Stimulated activated CD4-positive, alpha-beta T cell treated with anti-CD3 and anti-CD28 coated beads, TNF-alpha, amount 100 ng/mL, for 24 hours (primary cell): ENCODE data around the gene USF2.
A peak's percentile ranks its signal among the peaks of the same experiment; 100 is the strongest.
"Not testable (repeated sequence)": the region's sequence is repeated elsewhere in the genome, so short reads cannot be mapped to it uniquely, and the experiment has no call there.

Source experiments
- DNase-seq, 3 experiments: peaks; one replicate each; pipeline ENCODE4 v3.0.0-alpha.2; 2020; ENCODE audit warnings: low read depth in 3 of 3

The USF2 gene, protein sequence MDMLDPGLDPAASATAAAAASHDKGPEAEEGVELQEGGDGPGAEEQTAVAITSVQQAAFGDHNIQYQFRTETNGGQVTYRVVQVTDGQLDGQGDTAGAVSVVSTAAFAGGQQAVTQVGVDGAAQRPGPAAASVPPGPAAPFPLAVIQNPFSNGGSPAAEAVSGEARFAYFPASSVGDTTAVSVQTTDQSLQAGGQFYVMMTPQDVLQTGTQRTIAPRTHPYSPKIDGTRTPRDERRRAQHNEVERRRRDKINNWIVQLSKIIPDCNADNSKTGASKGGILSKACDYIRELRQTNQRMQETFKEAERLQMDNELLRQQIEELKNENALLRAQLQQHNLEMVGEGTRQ

DNA sequence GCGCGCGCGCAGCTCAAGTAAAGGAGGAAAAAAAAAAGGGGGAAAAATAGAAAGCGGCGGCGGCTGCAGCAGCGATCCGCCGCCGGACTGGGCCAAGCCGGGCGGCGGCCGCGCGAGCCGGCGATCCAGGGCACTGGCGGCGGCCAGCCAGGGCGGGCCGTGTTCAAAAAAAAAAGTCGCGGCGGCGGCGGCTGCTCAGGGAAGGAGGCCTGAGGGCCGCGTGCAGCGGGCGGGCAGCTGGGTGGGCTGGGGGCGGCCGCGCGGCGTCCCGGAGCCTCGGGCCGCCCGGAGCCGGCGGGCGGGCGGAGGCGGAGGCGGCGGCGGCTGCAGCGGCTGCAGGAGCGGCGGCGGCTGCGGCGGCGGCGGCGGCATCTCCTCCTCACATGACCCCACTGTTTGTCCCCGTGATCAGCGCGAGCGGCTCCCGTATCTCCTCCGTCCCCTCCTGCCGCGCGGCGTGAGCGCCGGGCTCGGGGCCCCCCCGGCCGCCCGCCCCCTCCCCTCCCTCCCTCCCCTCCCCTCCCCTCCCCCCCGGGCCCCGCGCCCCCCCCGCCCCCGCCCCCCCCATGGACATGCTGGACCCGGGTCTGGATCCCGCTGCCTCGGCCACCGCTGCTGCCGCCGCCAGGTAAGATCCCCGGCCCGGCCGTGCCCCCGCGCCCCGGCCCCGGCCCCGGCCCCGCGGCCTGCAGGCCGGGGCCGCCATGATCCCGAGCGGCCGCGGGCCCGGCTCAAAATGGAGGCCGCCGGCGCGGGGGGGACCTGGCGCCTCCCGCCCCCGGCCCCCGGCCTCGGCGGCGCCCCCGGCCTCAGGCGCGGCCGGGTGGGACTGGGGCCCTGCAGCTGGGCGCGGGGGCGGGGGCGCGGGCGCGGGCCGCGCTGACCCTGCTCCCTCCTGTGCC lies at the start of gene USF2:
USF2 (plus strand) TSS at position 427 of the 902 bp plus-strand sequence; CDS start at position 567, 140 bp downstream.
- DNase-seq, result peak in 1 of 3 experiments; percentile 70

DNA sequence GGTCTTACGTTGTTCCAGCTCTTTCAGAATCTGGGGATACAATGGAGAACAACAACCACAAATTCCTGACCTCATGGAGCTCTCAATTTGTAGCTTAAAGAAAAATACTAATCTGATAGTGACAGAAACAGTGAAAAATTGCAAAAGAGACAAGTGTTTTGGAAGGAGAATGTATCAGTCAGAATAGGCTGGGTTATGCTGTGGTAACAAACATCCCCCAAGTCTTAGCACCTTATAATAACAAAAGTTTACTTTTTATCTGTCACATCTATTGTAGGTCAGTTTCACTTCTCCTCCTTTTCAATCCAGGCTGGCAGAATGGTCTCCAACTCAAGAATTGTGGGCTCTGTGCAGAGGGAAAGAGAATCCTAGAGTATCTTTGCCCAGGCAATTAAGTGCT lies 49.8 kb upstream of the USF2 start:
- DNase-seq, result no peak

DNA sequence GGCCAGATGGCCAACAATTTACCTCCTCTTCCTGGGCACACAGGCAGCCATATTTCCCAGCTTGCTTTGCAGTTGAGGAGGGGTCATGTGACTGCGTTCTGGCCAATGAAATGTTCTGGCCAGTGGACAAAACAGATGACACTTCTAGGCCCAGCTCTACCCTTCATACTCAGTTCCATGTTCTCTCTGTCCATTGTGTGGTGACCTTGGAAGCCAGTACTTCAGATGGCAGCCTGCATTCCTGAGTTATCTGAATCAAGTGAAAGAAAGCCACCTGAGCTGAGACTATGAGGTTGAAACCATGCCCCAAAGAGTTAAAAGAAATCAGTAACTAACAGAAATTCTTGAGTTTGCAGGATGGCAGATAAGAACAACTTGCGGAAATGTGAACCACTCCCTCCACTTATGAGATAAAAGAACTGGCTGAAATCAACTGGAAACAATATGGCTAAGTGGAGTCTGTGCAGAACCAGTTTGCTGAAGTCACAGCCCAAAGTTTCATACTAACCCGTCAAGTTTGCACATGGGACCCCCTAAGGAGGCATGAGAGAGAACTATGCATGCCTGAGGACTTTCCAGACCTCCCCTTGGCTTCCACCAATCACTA lies 48.3 kb upstream of the USF2 start:
- no peak for DNase-seq

DNA sequence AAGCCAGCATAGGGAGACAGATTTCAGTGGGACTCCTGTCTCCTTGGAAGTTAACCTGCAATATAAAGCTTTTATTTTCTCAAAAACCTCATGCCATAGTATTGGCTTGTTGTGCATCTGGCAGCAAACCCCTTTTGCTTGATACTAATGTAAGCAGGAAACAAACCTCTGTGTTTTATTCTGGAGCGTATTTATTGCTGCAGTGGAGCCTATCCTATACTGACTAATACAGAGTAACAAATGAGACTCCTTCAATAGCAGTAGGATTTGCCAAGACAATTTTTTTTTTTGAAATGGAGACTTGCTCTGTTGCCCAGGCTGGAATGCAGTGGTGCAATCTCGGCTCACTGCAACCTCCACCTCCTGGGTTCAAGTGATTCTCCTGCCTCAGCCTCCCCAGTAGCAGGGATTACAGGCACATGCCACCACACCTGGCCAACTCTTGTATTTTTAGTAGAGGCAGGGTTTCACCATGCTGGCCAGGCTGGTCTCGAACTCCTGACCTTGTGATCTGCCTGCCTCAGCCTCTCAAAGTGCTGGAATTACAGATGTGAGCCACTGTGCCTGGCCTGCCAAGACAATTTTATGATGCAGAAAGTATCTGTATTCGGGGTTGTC lies 47.7 kb upstream of the USF2 start:
- not testable (repeated sequence) for DNase-seq

DNA sequence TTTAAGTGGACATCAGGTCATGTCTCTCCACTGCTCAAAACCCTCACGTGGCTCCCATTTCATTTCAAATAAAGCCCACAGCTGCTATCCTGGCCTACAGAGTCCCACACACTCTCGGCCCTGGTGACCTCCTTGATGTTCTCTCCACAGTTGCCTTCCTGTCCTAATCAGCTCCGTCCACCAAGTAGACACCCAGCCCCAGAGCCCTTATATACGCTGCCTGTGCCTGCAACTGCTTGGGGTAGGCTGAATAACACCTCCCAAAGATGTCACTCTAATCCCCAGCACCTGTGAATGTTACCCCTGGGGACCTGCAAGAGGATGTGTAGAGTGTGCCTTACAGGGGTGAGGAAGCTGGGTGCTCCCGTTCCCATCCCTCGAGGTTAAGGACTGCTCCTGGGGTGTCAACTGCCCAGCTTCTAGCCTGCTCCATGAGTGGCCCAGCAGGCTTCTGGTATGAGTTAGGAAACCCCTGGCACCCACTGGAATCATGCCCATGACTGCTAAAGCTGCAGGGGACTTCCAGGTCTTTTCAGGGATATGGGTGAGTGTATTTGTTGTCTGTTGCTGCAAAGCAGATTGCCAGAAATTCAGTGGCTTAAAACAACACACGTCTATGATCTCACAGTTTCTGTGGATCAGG lies 46.3 kb upstream of the USF2 start:
- DNase-seq, result no peak

DNA sequence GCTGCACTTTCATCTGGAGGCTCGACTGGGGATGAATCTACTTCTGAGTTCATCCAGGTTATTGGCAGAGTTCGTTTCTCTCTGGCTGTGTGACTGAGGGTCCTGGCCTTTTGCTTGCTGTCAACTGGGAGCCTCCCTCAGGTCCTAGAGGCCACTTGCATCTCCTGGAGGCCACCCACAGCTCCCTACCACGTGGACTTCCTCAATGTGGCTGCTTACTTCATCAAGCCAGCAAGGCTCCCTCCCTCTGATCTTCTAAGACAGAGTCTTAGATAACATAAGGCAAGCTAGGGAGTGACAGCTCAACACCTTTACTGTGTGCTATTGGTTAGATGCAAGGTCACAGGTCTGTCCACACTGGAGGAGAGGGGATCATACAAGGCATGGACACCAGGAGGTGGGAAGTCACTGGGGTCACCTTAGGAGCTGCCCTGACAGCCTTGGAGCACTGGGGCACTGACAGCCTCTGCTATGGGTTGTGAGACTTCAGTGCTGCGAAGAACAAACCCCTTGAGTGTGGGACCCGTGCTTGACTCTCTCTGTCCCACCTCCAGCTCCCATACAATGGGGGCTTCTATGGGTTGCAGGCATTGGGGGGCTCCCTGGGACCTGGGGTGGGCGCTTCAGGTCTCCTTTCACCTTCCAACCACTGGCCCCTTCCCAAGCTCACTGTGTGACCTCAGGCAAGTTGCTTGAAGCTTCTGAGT lies 45.5 kb upstream of the USF2 start:
- DNase-seq, result no peak

DNA sequence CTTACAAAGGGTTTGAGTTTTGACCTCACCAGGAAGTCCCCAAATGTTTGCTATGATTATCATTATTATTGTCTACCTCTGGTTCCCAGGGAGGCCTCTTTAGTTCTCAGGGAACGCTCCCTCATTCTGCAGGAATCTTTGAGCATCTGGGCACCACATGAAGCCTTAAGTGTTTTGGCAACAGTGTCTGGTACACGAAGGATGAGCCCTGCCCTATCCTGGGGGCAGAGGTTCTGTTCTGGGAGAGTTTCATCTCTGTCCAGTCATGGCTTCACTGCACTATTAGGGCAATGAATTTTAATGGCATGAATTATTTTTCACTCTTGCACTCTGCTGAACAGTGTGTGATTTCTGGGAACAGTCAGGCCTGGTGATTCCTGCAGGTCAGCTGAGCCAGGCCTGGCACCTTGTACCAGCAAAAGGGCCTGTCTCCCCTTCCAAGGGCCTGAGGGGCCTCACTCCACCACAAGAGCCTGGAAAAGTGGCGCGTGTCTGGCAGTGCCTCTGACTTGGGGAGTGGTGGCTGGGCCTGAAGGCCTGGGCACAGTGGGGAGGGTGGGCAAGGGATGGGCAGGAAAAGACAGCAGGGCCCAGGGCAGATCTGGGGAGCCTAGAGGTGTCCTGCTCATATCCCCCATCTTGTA lies 44.8 kb upstream of the USF2 start:
- no peak for DNase-seq

DNA sequence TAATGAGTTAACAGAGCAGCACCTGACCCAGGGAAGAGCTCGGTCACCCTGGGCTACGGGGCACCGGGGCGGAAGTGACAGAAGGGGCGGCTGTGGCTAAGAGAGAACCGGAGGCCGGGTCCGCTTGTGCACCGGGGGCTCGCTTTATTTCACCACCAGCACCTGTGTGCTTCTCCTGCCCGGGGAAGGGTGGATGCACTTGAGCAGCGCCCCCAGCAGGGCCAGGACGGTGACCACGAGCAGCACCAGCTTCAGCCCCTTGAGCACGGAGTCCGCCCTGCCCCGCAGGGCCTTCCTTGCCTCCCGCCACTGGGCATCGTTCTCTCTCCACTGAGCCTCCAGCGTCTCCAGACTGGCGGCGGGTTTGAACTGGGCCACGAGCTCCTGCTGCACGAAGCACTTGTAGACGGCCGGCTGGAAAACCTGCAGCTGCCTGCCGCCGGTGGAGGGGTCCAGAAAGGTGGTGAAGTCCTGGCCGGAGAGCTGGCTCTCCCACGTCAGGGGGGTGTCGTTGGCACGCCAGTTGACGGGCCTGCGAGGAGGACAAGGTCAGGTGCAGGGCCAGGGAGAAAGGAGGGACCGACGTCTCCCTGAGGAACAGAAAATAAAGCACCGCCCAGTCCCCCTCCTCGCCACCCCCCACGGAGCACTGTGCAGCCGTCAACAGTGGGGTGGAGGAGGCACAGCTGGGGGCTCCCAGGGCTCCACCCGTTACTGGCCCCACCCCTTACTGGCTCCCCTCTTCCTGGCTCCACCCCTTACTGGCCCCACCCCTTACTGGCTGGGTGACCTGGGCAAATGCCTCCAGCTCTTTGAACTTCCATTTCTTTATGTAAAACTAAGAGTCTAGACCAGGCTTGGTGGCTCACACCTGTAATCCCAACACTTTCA lies 43.8 kb upstream of the USF2 start:
- DNase-seq, result no peak

DNA sequence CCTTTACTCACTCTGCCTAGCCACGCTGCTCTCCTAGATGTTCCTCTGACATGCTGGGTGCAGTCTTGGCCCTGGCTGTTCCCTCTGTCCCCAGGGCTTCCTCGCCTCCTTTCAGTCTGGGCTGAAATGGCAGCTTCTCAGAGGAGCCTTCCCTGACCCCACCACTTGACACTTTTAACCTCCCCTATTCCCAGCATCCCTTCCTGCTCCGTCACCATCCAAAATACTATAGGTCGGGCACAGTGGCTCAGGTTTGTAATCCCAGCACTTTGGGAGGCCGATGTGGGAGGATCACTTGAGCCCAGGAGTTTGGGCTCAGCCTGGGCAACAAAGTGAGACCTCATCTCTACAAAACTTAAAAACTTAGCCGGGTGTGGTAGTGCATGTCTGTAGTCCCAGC lies 42.8 kb upstream of the USF2 start:
- no peak for DNase-seq

DNA sequence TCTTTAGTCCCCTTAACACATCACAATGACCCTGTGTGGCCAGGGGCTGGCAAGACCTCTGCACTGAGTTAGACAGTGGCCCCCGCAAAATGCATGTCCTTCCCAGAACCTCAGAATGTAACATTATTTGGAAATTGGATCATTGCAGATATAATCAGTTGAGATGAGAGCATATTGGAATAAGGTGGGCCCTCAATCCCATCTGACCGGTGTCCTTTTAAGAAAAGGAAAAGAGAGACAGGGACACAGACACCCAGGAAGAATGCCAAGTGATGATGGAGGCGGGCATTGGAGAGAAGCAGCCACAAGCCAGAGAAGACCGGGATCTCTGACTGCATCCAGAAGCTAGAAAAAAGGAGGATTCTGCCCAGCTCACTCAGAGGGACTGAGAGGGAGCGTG lies 42.0 kb upstream of the USF2 start:
- no peak for DNase-seq

DNA sequence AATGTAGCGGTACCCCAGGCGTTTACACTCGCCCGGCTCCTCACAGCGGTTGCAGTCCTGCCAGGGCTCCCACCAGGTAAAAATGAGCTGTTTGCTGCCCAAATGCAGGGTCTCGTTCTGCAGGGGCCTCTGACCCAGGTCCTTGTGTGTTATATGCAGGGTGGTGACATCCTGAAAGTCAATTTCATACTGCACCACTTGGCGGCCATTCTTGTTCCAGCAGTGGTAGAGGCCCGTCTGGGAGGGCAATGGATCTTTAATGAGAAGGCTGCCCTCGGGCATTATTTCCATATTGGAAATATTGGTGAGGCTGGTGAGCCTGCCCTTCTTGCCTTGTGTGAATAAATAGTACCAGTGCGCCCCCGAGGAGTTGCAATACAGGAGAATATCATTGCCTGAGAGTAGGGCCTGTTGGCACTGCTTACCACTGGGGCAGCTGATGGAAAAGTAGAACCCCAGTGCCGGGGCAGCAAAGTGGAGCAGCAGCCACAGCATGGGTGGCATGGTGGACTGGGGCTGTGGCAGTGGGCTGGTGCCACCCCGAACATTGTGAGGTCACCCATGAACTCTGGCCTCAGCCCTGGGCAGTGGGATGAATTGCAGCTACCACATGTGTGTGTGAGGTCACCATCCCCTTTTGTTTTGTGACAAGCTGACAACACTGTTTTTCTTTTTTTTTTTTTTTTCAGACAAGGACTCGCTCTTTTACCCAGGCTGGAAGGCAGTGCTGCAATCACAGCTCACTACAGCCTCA lies 40.4 kb upstream of the USF2 start, which contains the start of gene FAM187B:
FAM187B (minus strand) TSS at position 563 of the 754 bp plus-strand sequence; CDS start at position 504, 59 bp downstream.
- no peak for DNase-seq

DNA sequence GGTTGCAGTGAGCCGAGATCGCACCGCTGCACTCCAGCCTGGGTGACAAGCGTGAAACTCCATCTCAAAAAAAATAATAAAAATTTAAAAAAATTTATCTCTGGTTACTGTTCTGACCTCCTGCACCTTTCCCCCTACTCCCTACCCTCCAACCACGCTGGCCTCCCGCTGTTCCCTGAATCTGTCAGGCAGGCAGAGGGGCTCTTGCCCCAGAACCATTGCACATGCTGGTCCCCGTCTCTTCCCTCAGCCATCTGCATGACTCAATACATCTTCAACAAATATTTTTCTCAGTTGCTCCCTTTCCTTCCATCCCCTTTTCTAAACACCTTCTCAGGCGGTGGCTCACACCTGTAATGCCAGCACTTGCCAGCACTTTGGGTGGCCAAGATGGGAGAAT lies 39.2 kb upstream of the USF2 start:
- DNase-seq, result no peak

DNA sequence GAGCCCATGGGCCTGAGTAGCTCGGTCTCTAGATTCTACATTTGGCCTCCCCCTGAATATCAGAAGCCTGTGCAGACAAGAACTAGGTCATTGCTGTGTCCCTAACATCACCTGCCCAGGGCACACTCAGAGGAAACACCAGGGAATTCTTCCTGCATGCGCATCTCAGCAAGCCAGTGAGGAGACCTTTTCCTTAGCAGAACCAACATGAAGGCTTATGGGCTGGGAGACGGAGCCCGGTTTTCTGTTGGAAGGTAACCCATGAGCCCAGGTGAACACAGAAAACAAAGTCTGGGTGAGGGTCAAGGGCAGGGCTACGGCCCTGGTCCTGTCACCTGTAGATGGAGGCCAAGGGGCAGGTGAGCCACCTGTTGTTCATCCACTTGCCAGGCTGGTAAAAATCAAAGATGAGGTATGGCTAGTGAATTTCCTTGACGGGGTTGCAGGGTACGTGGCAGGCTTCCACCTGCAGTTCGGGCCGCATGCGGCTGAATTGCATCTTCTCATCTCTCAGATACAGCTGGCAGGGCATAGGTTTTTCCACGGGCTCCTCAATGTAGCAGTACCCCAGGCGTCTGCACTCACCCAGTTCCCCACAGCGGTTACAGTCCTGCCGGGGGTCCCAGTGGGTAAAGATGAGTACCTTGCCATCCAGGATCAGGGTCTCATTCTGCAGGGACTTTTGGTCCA lies 36.7 kb upstream of the USF2 start:
- no peak for DNase-seq

DNA sequence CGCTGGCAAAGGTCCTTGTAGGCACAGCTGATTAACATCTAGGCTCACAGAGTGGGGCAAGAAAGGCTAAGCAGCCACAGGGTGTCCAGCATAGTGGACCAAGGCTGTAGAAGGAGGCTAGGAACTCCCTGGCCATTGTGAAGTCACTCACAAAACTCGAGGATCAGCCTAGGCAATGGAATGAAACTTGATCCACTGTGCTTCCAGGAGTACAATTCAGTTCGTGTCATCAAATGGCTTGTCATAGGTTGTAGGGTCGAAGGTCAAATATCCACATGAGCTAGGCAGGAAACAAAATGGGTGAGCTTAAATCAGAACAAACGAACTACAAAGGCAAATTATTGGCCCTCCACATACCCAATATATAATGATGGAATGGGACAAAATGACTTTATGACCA lies 35.9 kb upstream of the USF2 start:
- DNase-seq, result no peak

DNA sequence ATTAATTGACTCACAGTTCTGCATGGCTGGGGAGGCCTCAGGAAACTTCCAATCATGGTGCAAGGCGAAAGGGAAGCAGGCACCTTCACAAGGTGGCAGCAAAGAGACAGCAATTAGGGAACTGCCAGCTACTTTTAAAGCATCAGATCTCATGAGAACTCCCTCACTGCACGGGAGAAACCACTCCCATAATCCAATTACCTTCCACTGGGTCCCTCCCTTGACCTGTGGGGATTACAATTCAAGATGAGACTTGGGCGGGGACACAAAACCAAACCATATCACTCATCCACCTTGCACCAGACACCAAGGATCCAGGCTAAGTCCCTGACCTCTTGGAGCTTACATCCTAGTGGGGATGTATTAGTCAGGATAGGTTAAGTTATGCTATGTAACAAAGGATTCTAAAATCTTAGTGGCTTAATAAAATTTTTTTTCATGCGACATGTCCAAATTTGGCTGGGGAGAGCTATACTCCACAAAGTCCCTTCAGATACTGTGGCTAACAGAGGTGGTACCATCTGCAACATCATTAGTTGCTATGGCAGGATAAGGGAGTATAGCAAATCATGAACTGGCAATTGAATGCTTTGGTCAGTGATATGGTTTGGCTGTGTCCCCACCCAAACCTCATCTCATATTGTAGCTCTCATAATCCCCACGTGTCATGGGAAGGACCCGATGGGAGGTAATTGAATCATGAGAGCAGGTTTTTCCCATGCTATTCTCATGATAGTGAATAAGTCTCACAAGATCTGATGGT lies 31.9 kb upstream of the USF2 start:
- DNase-seq, result no peak

DNA sequence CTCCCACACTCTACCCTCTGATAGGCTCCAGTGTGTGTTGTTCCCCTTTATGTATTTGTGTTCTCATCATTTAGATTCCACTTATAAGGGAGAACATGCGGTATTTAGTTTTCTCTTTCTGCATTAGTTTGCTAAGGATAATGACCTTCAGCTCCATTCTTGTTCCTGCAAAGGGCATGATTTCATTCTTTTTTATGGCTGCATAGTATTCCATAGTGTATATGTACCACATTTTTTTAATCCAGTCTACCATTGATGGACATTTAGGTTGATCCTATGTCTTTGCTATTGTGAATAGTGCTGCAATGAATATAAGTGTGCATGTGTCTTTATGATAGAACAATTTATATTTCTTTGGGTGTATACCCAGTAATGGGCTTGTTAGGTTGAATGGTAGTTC lies 29.2 kb upstream of the USF2 start:
- not testable (repeated sequence) for DNase-seq

DNA sequence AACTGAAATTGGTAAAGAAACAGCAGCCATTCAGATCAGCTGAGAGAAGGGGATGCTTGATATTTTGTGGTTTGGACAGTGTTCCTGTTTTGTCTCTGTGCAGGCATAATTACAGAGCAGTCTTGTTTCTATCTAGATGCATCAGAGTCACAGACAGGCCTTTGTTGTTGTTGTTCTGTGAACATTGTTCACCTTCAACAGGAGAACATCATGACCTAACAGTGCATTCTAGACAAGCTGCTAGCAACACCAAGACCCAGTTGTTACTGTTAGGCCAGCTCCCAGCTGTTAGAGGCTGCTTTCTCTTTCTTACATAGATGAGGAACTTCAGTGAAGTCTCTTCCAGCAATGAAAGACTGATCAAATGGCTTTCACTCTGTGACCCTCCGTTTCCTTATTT lies 28.4 kb upstream of the USF2 start:
- DNase-seq, result no peak
